GM10266 (cell line): Measurements from ENCODE around the gene KCMF1.

Experiments
- DNase-seq: peaks from one replicate; pipeline ENCODE4 v3.0.0; 2012; ENCODE audit errors: extremely low spot score
- TF ChIP-seq, protein P1 (sequence below): IDR thresholded peaks from 2 replicates; pipeline ENCODE4 v1.5.1; 2012; ENCODE audit warnings: mild to moderate bottlenecking, low read depth; ENCODE audit not compliant: control insufficient read depth, insufficient read depth; ENCODE audit errors: missing control alignments

Gene KCMF1

DNA sequence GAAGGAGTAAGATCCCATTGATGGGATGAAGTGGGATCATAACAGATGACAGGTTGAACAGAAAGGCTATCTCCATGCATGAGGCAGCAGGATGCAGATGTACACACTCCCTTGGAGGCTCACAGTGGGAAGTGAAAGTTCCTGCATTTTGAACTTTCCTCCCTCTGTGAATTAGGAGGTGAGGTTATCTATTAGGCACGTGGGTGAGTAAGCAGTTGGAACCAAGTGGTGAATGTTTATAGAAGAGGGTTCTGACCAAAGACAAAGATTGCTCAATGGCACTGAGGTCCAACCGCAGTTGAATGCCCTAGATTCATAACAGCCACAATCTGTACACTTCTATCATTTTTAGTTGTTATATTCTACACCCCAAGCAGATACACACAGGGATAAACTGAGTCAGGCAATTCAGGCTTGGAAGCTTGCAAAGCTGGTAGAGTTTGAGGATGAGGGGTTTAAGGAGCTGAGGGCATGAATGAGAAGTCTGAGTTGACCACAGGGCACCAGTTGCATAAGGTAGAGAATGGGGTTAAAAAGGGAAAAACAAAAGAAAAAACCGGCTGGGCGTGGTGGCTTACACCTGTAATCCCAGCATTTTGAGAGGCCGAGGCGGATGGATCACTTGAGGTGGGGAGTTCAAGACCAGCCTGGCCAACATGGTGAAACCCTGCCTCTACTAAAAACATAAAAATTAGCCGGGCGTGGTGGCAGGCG, 7.1 kb upstream of the KCMF1 start:
- DNase-seq = no peak
- TF ChIP-seq, protein P1, sequence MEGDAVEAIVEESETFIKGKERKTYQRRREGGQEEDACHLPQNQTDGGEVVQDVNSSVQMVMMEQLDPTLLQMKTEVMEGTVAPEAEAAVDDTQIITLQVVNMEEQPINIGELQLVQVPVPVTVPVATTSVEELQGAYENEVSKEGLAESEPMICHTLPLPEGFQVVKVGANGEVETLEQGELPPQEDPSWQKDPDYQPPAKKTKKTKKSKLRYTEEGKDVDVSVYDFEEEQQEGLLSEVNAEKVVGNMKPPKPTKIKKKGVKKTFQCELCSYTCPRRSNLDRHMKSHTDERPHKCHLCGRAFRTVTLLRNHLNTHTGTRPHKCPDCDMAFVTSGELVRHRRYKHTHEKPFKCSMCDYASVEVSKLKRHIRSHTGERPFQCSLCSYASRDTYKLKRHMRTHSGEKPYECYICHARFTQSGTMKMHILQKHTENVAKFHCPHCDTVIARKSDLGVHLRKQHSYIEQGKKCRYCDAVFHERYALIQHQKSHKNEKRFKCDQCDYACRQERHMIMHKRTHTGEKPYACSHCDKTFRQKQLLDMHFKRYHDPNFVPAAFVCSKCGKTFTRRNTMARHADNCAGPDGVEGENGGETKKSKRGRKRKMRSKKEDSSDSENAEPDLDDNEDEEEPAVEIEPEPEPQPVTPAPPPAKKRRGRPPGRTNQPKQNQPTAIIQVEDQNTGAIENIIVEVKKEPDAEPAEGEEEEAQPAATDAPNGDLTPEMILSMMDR = no peak

DNA sequence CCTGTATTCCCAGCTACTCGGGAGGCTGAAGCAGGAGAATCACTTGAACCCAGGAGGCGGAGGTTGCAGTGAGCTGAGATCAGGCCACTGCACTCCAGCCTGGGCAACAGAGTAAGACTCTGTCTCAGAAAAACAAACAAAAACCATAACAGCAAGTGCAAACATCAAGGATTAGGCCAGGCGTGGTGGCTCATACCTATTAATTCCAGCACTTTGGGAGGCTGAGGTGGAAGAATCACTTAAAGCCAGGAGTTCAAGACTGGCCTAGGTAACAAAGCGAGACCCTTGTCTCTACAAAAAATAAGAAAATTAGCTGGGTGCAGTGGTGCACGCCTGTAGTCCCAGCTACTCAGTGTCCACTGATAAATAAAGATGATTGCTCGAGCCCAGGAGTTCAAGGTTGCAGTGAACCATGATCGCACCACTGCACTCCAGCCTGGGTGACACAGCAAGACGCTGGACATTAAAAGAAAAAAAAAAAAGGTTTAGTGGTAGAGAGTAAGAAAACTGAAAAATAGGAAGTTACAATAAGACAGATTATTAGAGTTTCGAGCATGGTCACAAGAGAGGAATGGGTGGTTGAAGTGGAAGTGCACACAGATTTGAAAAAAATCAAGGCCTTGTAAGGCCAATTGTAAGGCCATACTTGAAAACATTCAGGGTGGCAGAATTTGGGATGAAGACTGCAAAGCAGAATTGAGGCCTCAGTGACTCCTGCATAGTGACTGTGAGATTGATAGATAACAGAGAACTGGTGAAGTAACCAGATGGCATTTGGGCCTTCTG, 6.4 kb upstream of the KCMF1 start:
- TF ChIP-seq, protein P1 = no peak
- DNase-seq = no peak

DNA sequence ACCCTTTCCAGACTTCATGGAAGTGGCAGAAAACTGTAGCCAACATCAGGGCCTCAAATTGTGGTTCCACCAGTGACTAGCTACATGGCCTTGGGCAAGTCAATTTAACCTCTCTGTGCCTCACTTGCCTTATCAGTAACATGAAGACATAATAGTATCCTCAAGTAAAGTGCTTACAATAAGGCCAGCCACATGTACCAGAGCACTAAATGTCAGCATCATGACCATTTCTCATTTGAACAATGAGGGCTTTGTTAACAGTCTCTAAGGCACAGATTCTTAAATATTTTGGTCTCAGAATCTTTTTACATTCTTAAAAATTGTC, 5.8 kb upstream of the KCMF1 start:
- DNase-seq = no peak
- TF ChIP-seq, protein P1 = no peak

GRCh38 chr2:84965827-84966226, 5.1 kb upstream of the KCMF1 start:
- no peak for DNase-seq
- TF ChIP-seq, protein P1 = no peak

GRCh38 chr2:84966731-84967130, 4.2 kb upstream of the KCMF1 start:
- DNase-seq = no peak
- TF ChIP-seq, protein P1 = no peak

DNA sequence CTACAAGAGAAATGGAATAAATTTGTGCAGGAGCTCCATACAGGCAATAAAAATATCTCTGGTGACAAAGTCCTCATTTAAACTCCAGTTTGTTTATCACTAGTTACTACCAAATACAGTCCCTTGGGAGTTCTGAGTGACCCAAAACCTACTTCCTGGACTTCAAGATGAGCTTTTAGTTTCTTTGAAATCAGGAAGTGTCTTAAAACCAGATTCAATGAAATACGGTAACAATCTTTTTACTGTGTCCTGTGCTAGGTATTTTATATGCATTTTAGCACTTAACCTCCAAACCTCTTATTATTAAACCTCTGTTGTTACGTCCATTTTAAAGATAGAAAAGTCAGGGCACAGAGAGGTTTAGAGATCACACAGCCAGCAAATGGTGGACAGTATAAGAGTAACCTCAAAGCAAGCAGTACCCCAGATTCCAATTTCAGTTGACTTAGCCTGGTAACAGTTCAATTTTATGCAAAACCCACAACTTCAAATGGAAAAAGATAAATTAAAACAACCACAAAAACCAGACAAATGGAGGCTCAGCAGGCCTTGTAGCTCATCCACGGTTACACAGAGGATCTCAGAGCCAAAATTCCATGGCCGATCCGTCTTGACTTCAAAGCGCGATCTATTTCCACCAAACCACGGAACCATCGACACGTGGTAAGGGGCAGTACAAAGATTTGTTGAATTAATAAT, 1.3 kb upstream of the KCMF1 start:
- TF ChIP-seq, protein P1 = no peak
- DNase-seq = peak; percentile 35

DNA sequence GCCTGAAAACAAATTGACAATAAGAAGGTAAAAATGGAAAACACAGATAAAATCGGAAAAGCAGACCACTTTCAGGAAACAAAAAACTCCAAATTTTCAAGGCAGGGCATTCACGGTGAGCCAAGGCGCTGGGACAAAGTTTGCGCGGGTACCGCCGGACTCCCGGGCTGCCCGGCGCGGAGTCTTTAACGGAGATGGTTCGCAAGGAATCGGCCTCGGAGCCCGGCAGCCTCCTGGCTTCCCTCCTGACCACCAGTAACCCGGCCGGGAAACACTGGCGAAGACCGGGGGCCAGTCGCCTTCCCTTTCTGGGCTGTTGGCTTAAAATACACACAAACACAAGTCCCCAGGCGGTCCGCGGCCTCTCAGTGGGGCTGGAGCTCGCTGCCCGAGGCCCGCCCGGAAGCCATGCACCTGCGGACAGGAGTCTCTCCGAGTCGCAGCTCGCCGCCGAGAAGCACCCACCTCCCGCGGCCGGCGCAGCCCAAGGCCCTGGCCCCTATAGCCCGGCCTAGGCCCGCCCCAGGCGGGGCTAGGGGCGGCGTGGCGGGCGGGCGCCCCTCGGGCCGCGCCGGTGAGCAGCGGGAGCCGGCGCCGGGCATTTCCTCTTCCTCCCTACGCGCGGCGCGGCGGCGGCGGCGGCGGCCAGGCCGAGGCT, 622 bp upstream of the KCMF1 start:
- TF ChIP-seq, protein P1 = no peak
- DNase-seq = peak; percentile 83
